Endothelial cell (in vitro differentiated cells): ENCODE measurements around the gene NEURL1B. TPM values are rescaled to one million over a fixed set of nuclear protein-coding genes. Genes with fewer than 3 reads are reported as not detected.

Experiments
- DNase-seq: peaks from one replicate; pipeline ENCODE4 v3.0.0; 2021; ENCODE audit warnings: low spot score
- H3K27ac Mint-ChIP-seq: one replicate; pipeline ENCODE4 v1.8.0; 2021; ENCODE audit warnings: mixed read lengths, inconsistent platforms; ENCODE audit not compliant: unreplicated experiment
- H3K27me3 Mint-ChIP-seq: one replicate; pipeline ENCODE4 v1.8.0; 2021; ENCODE audit warnings: mild to moderate bottlenecking, moderate library complexity, mixed read lengths, inconsistent platforms; ENCODE audit not compliant: unreplicated experiment
- H3K36me3 Mint-ChIP-seq: one replicate; pipeline ENCODE4 v1.8.0; 2021; ENCODE audit warnings: mild to moderate bottlenecking, low read depth, mixed read lengths, inconsistent platforms; ENCODE audit not compliant: unreplicated experiment
- H3K4me1 Mint-ChIP-seq: one replicate; pipeline ENCODE4 v1.8.0; 2021; ENCODE audit warnings: mild to moderate bottlenecking, mixed read lengths, inconsistent platforms; ENCODE audit not compliant: unreplicated experiment
- H3K4me3 Mint-ChIP-seq: one replicate; pipeline ENCODE4 v1.8.0; 2021; ENCODE audit warnings: mild to moderate bottlenecking, mixed read lengths, inconsistent platforms; ENCODE audit not compliant: unreplicated experiment
- H3K9me3 Mint-ChIP-seq: one replicate; pipeline ENCODE4 v1.8.0; 2021; ENCODE audit warnings: mixed read lengths, inconsistent platforms; ENCODE audit not compliant: unreplicated experiment
- total RNA-seq: library from RNA; stranded (reverse); fragmentation: NEBNext Ultra II Directional; extraction: Animal tissue kit (Norgen Biotek cat#: 25700); gene quantifications from one replicate; pipeline ENCODE4 v1.2.1, GENCODE V29; 2021; ENCODE audit not compliant: unreplicated experiment
- TF ChIP-seq, protein P1 (sequence below): fragments of 200-600 bp; sonication (generic); IDR thresholded peaks from one replicate; pipeline ENCODE4 v1.5.0; 2021; ENCODE audit warnings: antibody characterized with exemption; ENCODE audit not compliant: unreplicated experiment

Gene NEURL1B
- total RNA-seq, 1 donor from 2014 or later = 0.13 TPM

DNA sequence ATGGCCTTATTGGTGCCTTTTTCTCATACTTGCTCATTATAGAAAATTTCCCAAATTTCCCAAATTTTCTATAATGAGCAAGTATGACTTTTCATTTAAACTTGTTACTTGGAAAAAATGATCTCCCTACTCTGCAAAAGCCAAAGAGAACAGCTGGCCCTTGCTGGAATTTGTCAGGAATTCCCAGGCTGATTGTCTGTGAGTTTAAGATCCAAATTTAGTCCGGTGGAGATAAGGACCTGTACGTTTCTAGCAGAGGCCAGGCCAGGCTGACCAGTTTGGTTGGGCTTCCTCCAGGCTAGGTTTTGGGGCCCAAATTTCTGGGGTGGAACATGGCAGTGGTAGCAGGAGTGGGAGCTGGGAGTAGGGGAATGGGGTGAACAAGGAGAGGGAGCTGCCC is 51.9 kb downstream of the NEURL1B start:
- Mint-ChIP-seq H3K36me3 (no peaks in the 10 kb centered on the region), H3K4me1 (peaks cover 15% of the 10 kb centered on the region), H3K9me3 (no peaks in the 10 kb centered on the region), H3K27me3 (peaks cover 10% of the 10 kb centered on the region), H3K4me3 (no peak overlapping the region), H3K27ac (no peak overlapping the region)
- no peak for DNase-seq
- TF ChIP-seq, protein P1, sequence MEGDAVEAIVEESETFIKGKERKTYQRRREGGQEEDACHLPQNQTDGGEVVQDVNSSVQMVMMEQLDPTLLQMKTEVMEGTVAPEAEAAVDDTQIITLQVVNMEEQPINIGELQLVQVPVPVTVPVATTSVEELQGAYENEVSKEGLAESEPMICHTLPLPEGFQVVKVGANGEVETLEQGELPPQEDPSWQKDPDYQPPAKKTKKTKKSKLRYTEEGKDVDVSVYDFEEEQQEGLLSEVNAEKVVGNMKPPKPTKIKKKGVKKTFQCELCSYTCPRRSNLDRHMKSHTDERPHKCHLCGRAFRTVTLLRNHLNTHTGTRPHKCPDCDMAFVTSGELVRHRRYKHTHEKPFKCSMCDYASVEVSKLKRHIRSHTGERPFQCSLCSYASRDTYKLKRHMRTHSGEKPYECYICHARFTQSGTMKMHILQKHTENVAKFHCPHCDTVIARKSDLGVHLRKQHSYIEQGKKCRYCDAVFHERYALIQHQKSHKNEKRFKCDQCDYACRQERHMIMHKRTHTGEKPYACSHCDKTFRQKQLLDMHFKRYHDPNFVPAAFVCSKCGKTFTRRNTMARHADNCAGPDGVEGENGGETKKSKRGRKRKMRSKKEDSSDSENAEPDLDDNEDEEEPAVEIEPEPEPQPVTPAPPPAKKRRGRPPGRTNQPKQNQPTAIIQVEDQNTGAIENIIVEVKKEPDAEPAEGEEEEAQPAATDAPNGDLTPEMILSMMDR = no peak

DNA sequence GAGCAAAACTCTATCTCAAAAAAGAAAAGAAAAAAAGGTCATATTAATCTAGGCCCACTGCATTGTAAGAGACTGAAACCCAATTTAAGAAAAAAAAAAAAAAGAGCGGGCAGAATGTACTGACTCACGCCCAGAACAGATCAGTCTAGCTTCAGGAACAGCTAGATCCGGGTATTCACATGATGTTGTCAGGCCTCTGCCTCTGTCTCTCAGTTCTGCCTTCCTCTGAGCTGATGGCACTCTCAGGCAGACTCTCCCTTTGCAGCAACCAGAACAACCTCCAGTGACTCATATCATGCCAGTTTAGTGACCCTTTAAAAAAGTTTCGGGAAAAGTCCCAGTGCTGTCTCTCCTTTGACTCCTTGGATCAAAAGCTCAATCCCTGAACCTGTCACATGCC is 53.0 kb downstream of the NEURL1B start:
- Mint-ChIP-seq H3K27me3 (peaks cover 7% of the 10 kb centered on the region), H3K27ac (no peak overlapping the region), H3K4me1 (peaks cover 4% of the 10 kb centered on the region), H3K9me3 (no peaks in the 10 kb centered on the region), H3K36me3 (no peaks in the 10 kb centered on the region), H3K4me3 (peak overlapping the region; percentile 10)
- TF ChIP-seq, protein P1 = no peak
- no peak for DNase-seq

DNA sequence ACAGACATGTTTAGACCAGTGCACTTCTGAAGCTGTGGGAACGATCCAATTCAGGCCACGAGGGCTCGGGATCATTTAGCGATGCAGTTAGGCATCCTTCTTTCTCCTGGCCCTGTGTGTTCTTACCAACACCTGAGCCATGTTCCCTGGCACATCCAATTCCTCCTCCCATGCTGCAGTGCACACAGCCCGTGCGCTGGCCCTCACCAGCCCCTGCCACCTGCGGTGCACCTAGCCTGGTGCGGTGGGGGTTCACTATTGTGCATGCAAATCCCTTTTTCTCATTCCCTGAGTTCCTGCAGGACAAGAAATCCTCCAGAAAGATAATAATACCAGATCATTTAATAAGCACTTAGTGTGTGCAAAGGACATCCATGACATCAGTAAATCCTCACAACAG is 53.5 kb downstream of the NEURL1B start:
- Mint-ChIP-seq H3K4me3 (peak overlapping the region; percentile 10), H3K9me3 (no peaks in the 10 kb centered on the region), H3K27ac (no peak overlapping the region), H3K36me3 (no peaks in the 10 kb centered on the region), H3K4me1 (peaks cover 2% of the 10 kb centered on the region), H3K27me3 (peaks cover 7% of the 10 kb centered on the region)
- no peak for DNase-seq
- TF ChIP-seq, protein P1 = no peak

DNA sequence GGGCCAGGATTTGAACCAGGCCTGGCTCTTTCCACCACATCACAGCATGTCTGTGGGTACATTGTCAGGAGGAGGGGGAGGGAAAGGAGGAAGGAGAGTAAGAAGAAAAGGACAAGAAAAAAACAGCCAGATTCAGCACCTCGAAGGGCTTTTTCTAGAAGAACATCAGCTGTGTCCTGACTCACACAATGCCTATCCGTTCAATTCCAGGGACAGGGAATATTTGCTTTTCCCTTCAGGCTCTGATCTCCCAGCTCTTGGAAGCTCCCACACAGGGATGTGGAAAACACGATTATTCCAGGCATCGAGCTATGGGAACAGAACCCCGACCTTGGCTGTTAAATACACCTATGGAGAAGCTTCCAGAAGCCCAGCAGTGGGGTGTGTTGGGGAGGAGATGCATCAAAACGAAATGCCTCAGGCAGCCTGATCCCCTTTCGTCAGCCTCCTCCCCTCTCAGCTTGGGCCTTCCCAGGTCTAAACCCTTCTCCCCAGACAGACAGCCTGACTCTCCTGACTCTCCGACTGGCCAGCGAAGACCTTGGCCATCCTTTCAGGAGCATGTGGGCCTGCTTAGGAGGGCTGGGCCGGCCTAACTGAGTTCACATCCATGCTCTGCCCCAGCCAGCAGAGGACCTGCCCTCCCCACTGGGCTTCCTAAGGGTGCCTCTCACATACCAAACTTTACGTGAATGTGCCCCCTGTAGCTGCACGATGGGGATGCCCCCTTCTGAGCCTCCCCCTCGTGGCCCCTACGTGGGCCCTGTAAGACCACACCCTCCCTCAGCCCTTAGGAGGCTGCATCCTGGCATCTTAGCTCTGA is 54.4 kb downstream of the NEURL1B start:
- Mint-ChIP-seq H3K4me1 (peaks cover 5% of the 10 kb centered on the region), H3K9me3 (no peaks in the 10 kb centered on the region), H3K36me3 (no peaks in the 10 kb centered on the region), H3K4me3 (no peak overlapping the region), H3K27me3 (peaks cover 7% of the 10 kb centered on the region), H3K27ac (no peak overlapping the region)
- DNase-seq = no peak
- TF ChIP-seq, protein P1 = no peak

DNA sequence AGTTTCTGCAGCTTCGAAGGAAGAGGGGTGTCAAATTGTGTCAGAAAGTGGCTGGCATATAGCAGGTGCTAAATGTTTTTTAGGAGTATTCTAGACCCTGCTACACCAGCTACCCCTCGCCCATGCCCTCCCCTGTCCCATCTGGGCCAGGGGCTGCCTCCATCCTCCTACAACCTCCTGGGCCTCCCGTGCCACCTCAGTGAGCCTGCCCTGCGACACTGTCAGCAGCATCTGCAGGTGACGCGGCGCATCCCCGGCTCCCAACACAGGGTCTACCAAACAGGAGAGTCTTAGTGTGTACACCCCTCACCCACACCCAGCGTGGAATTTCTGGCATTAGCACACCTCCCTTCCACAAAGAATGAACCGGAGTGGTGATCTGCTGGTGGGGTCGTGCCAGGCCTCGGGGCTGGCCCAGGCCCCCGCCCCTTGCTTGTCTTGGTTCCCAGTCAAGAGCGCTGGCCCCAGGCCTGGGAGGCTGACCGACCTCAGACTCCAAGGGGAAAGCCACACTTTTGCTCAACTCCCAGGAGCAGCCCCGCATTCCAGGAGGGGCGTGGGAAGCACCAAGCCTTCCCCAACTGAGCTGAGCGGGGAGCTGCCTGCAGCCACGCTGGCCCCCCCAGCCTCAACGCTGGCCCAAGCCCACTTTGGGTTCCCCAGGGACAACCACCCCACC is 55.2 kb downstream of the NEURL1B start:
- TF ChIP-seq, protein P1 = no peak
- peaks cover 10% of the 10 kb centered on the region for H3K27me3 Mint-ChIP-seq
- no peaks in the 10 kb centered on the region for H3K9me3 Mint-ChIP-seq
- H3K4me1 Mint-ChIP-seq = peaks cover 12% of the 10 kb centered on the region
- no peak overlapping the region for H3K4me3 Mint-ChIP-seq
- no peak for DNase-seq
- no peak overlapping the region for H3K27ac Mint-ChIP-seq
- H3K36me3 Mint-ChIP-seq = no peaks in the 10 kb centered on the region
